OCI-LY7 (cell line): ENCODE measurements around the gene KIF27. TPM values are rescaled to one million over a fixed set of nuclear protein-coding genes. Genes with fewer than 3 reads are reported as not detected.

Source experiments
- Bru-seq: library from RNA; stranded (reverse); fragments of 400-500 nt; gene quantifications from one replicate; lab custom pipeline; 2021; lab: Mats Ljungman, UMichigan
- BruChase-seq, 2 experiments: library from RNA; stranded (reverse); fragments of 400-500 nt; gene quantifications; one replicate each; lab custom pipeline; 2021; lab: Mats Ljungman, UMichigan
- BruUV-seq: library from RNA; stranded (reverse); fragments of 400-500 nt; replicated peaks from 2 replicates; lab custom pipeline; 2021; lab: Mats Ljungman, UMichigan
- CTCF ChIA-PET: fragments of 300-600 bp; sonication (Branson Sonifier 250); formaldehyde crosslinking; loops from one replicate; lab custom pipeline; 2022; ENCODE audit warnings: antibody characterized with exemption; ENCODE audit not compliant: unreplicated experiment; lab: Charles Lee
- POLR2A ChIA-PET: fragments of 300-600 bp; sonication (Branson Sonifier 250); formaldehyde crosslinking; loops from one replicate; lab custom pipeline; 2022; ENCODE audit warnings: antibody characterized with exemption; lab: Charles Lee
- DNase-seq: peaks from one replicate; pipeline ENCODE4 v3.0.0-alpha.2; 2015; ENCODE audit warnings: low spot score
- H2AFZ ChIP-seq: fragments of 200-600 bp; sonication (generic), shearing (Covaris generic); 2 replicates; pipeline ENCODE4 v1.6.1; 2014; ENCODE audit warnings: mild to moderate bottlenecking, antibody characterized with exemption, low read length, moderate library complexity
- H3K27ac ChIP-seq: fragments of 200-600 bp; sonication (generic); 2 replicates; pipeline ENCODE4 v1.5.1; 2014; ENCODE audit warnings: mixed run types, low read depth, mild to moderate bottlenecking, moderate library complexity, low read length, inconsistent platforms; ENCODE audit not compliant: poor library complexity, severe bottlenecking
- H3K36me3 ChIP-seq: fragments of 200-600 bp; sonication (generic); 2 replicates; pipeline ENCODE4 v1.6.1; 2014; ENCODE audit warnings: mild to moderate bottlenecking, antibody characterized with exemption, low read length, moderate library complexity, mixed read lengths; ENCODE audit not compliant: insufficient read depth
- H3K4me1 ChIP-seq: fragments of 200-600 bp; sonication (generic); 2 replicates; pipeline ENCODE4 v1.5.1; 2014; ENCODE audit warnings: mild to moderate bottlenecking, low read length; ENCODE audit not compliant: insufficient read depth, poor library complexity, severe bottlenecking
- H3K4me2 ChIP-seq: fragments of 200-600 bp; sonication (generic); 2 replicates; pipeline ENCODE4 v1.6.1; 2014; ENCODE audit warnings: mild to moderate bottlenecking, low read length
- H3K4me3 ChIP-seq: fragments of 200-600 bp; sonication (generic); 2 replicates; pipeline ENCODE4 v1.5.1; 2014; ENCODE audit warnings: mild to moderate bottlenecking, low read depth, low read length; ENCODE audit not compliant: poor library complexity, severe bottlenecking
- H3K79me2 ChIP-seq: fragments of 200-600 bp; sonication (generic); 2 replicates; pipeline ENCODE4 v1.6.1; 2016; ENCODE audit warnings: low read depth, mild to moderate bottlenecking, low read length, moderate library complexity, mixed read lengths; ENCODE audit not compliant: insufficient read depth
- H3K9me2 ChIP-seq: fragments of 200-600 bp; sonication (generic); 2 replicates; pipeline ENCODE4 v1.6.1; 2016; ENCODE audit warnings: mild to moderate bottlenecking, low read length, mixed read lengths; ENCODE audit not compliant: insufficient read depth
- H3K9me3 ChIP-seq: fragments of 200-600 bp; sonication (generic); 2 replicates; pipeline ENCODE4 v1.6.1; 2014; ENCODE audit warnings: mild to moderate bottlenecking, mixed run types, low read length, mixed read lengths
- H4K20me1 ChIP-seq: fragments of 200-600 bp; sonication (generic); 2 replicates; pipeline ENCODE4 v1.6.1; 2014; ENCODE audit warnings: mild to moderate bottlenecking, antibody characterized with exemption, low read length, moderate library complexity, mixed read lengths; ENCODE audit not compliant: insufficient read depth
- EZH2phosphoT487 ChIP-seq: fragments of 200-600 bp; sonication (generic); IDR thresholded peaks from 2 replicates; pipeline ENCODE4 v1.6.1; 2018; ENCODE audit warnings: low read depth, borderline replicate concordance, mild to moderate bottlenecking, mixed run types, antibody characterized with exemption, low read length, moderate library complexity, mixed read lengths
- intact Hi-C: fragments of 100-400 bp; cut with micrococcal nuclease; formaldehyde crosslinking; loops from one replicate; pipeline ENCODE4 v1.10.0; 2022; ENCODE audit not compliant: unreplicated experiment
- long read RNA-seq: library from polyadenylated mRNA; stranded (forward); transcript quantifications from one replicate; pipeline ENCODE4 v2.0.0, GENCODE V29; 2022
- total RNA-seq, 2 experiments: library from RNA; depleted of rRNA in 1 of 2; stranded (reverse); fragments of >200 nt in 1 of 2; shearing (Covaris generic) in 1 of 2; gene quantifications; 2 replicates each; pipeline ENCODE4 v1.2.3, GENCODE V29; 2014 to 2022
- TF ChIP-seq, protein P1 (sequence below): fragments of 200-600 bp; sonication (generic); conservative IDR thresholded peaks from 2 replicates; pipeline ENCODE4 v1.5.1; 2014; ENCODE audit warnings: mild to moderate bottlenecking, antibody characterized with exemption, low read length, moderate library complexity, mixed read lengths

The KIF27 gene, protein sequence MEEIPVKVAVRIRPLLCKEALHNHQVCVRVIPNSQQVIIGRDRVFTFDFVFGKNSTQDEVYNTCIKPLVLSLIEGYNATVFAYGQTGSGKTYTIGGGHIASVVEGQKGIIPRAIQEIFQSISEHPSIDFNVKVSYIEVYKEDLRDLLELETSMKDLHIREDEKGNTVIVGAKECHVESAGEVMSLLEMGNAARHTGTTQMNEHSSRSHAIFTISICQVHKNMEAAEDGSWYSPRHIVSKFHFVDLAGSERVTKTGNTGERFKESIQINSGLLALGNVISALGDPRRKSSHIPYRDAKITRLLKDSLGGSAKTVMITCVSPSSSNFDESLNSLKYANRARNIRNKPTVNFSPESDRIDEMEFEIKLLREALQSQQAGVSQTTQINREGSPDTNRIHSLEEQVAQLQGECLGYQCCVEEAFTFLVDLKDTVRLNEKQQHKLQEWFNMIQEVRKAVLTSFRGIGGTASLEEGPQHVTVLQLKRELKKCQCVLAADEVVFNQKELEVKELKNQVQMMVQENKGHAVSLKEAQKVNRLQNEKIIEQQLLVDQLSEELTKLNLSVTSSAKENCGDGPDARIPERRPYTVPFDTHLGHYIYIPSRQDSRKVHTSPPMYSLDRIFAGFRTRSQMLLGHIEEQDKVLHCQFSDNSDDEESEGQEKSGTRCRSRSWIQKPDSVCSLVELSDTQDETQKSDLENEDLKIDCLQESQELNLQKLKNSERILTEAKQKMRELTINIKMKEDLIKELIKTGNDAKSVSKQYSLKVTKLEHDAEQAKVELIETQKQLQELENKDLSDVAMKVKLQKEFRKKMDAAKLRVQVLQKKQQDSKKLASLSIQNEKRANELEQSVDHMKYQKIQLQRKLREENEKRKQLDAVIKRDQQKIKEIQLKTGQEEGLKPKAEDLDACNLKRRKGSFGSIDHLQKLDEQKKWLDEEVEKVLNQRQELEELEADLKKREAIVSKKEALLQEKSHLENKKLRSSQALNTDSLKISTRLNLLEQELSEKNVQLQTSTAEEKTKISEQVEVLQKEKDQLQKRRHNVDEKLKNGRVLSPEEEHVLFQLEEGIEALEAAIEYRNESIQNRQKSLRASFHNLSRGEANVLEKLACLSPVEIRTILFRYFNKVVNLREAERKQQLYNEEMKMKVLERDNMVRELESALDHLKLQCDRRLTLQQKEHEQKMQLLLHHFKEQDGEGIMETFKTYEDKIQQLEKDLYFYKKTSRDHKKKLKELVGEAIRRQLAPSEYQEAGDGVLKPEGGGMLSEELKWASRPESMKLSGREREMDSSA (N-terminal part only)
- total RNA-seq (2014; rRNA removed; shearing (Covaris generic)) (5.6 and 6.0 TPM in 2 replicates), total RNA-seq (2022) (7.3 and 9.1 TPM in 2 replicates), Bru-seq, nascent RNA (percentile 54 among the genes with signal in this experiment), BruChase-seq, experiment 1, labeled RNA remaining after a 6-hour chase (percentile 52 among the genes with signal in this experiment), BruChase-seq, experiment 2, labeled RNA remaining after a 2-hour chase (percentile 55 among the genes with signal in this experiment)
- long read RNA-seq, full-length matches to known transcripts = 1 of 12 reads
- long read RNA-seq, partial matches to known transcripts = 2 of 12 reads
- long read RNA-seq, other reads (novel, unspliced or antisense) = 9 of 12 reads

DNA sequence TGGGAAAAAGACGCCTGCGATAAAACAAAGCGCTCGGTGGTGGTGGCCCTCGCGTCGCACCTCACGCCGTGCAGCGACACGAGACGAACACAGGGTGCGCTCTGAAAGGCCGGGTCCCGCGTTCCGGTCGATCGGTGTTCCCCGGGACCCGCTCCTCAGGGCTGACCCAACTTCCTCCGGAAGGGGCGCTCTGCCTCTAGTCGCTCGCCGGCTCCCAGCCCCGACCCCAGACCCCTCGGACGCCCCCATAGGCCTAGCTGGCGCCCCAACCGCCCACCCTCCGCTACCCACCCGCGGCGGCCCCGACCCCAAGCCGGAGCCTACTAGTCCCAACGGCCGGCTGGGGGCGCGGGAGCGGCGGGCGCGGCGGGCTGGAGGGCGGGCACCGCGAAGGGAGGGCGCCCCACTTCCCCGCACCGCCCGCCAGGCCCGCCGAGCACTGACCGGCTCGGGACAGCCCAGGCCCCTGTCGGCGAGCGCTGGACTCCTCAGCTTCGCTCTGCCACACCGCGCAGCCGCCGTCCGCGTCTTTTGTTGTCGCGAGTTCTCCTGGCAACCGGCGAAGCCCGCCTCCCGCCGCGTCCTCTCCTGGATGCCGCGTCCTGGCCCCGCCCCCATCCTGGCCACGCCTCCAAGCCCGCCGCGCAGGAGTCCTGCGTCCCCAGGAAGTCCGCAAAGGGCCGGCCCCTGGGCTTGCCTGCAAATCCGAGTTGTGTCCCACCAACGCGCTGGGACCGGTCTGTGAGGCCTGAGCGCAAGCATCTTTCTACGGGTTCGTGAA is at the start of gene KIF27:
Gene KIF27, minus strand, starts transcription at position 506 of the 781 bp plus-strand sequence. CDS start 5,841 bp downstream, outside the sequence.
- intact Hi-C loops = loop anchor here (1.0 to 2.0 kb wide), 4 partner anchors 59 to 300 kb away; partner anchors contain the start of genes GKAP1, HNRNPK and RMI1
- Histone ChIP-seq H2AFZ (peak within 1 kb of the TSS; percentile 98), H3K79me2 (peaks cover 3% of the 10 kb centered on the region; the same call in 1 of the 2 replicates), H3K4me1 (peaks cover 22% of the 10 kb centered on the region), H3K9me3 (no peaks in the 10 kb centered on the region), H3K27ac (peak within 1 kb of the TSS; percentile 68), H4K20me1 (peaks cover 3% of the 10 kb centered on the region; the same call in 1 of the 2 replicates), H3K9me2 (no peaks in the 10 kb centered on the region), H3K4me2 (peak within 1 kb of the TSS; percentile 73), H3K4me3 (peak within 1 kb of the TSS; percentile 80), H3K36me3 (no peaks in the 10 kb centered on the region)
- BruUV-seq = no TSS peak
- DNase-seq = peak; percentile 95
- TF ChIP-seq EZH2phosphoT487 = no peak
- TF ChIP-seq, protein P1, sequence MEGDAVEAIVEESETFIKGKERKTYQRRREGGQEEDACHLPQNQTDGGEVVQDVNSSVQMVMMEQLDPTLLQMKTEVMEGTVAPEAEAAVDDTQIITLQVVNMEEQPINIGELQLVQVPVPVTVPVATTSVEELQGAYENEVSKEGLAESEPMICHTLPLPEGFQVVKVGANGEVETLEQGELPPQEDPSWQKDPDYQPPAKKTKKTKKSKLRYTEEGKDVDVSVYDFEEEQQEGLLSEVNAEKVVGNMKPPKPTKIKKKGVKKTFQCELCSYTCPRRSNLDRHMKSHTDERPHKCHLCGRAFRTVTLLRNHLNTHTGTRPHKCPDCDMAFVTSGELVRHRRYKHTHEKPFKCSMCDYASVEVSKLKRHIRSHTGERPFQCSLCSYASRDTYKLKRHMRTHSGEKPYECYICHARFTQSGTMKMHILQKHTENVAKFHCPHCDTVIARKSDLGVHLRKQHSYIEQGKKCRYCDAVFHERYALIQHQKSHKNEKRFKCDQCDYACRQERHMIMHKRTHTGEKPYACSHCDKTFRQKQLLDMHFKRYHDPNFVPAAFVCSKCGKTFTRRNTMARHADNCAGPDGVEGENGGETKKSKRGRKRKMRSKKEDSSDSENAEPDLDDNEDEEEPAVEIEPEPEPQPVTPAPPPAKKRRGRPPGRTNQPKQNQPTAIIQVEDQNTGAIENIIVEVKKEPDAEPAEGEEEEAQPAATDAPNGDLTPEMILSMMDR = peak; percentile 70
- ChIA-PET POLR2A (interaction anchor here (0.6 to 1.6 kb wide), 8 partner anchors 32 to 347 kb away, joined by 3 to 5 read pairs (median 4); partner anchors contain the start of gene HNRNPK), CTCF (no interaction called here)

DNA sequence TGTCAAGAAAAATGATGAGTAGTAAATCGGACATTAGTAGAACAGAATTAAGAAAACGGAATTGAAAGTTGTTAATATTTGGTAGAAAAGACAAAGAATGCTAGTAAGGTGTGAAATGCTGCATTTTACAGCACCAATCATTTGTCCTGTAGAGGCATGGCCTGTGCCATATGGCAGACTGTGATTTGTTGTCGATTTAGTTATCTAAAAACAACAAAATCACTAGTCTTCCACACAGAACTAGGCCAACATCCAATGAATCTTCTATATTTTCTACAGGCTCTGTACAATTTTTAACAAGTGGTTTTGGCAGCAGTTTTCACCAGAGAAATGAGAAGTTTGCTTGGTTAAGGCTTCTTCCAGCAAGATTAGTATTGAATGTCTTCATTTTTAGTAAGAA is 48.4 kb upstream of the KIF27 start:
- intact Hi-C loops = no loop called here
- H3K4me2 ChIP-seq = no peak overlapping the region
- H3K9me3 ChIP-seq = no peaks in the 10 kb centered on the region
- no peak for DNase-seq
- TF ChIP-seq, protein P1 = no peak
- POLR2A ChIA-PET = interaction anchor here (0.7 to 2.8 kb wide), 2 partner anchors 8 to 14 kb away, joined by 3 to 14 read pairs; no protein-coding TSS in a partner anchor
- H4K20me1 ChIP-seq = peaks cover 53% of the 10 kb centered on the region
- BruUV-seq = no TSS peak
- peaks cover 57% of the 10 kb centered on the region for H3K79me2 ChIP-seq
- no peak overlapping the region for H3K4me3 ChIP-seq
- H3K4me1 ChIP-seq = no peaks in the 10 kb centered on the region
- peaks cover 90% of the 10 kb centered on the region for H3K36me3 ChIP-seq
- CTCF ChIA-PET = no interaction called here
- H3K27ac ChIP-seq = no peak overlapping the region
- H2AFZ ChIP-seq = no peak overlapping the region
- no peaks in the 10 kb centered on the region for H3K9me2 ChIP-seq
